DMS53 (cell line): ENCODE results near the gene CTNNBL1.
"Not testable (repeated sequence)": the region's sequence is repeated elsewhere in the genome, so short reads cannot be mapped to it uniquely, and the experiment has no call there.

Source experiments
- DNase-seq: peaks from one replicate; lab custom pipeline; 2025; lab: John Stamatoyannopoulos, UW

Gene CTNNBL1

GRCh38 chr20:37711994-37712964 lies 18.4 kb downstream of the CTNNBL1 start:
- DNase-seq: no peak

DNA sequence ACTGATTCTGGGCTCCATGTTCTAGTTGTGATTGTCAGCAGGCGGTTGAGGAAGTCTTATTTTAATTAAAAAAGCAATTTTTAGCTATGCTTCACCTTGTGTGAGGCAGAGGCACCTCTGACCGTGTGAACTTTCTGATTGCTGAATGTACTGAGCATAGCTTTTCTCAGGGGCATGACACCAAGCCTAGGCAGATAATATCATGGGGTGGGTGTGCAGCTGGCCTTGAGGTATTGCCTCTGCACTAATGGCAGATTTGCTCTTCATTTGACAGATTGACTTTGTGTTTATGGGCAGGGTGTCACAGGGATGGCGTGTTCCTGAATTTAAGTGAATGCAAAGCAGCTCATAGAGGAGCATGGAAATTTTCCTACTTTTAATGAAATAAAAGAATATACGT lies 19.6 kb downstream of the CTNNBL1 start:
- DNase-seq: no peak

- DNase-seq: no peak
These were observed 21.3 kb downstream of the CTNNBL1 start for GRCh38 chr20:37714978-37715672.

DNA sequence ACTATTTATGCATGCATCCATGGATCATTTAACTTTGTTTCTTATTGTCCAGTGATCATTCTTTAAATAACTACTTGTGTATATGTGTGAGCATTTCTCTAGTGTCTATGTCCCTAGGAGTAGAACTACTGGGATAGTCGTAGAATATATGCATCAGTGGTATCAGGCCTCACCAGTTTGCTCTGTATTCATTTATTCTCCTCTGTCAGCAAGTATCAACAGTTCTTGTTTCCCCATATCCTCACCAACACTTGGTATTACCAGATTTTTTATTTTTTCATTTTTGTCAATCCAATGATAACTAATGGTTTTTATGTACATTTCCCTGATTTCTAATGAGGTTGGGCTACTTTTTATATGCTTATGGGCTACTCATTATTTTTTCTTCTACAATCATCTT lies 27.9 kb downstream of the CTNNBL1 start:
- DNase-seq: no peak

GRCh38 chr20:37722312-37722711 lies 28.5 kb downstream of the CTNNBL1 start:
- DNase-seq: not testable (repeated sequence)

DNA sequence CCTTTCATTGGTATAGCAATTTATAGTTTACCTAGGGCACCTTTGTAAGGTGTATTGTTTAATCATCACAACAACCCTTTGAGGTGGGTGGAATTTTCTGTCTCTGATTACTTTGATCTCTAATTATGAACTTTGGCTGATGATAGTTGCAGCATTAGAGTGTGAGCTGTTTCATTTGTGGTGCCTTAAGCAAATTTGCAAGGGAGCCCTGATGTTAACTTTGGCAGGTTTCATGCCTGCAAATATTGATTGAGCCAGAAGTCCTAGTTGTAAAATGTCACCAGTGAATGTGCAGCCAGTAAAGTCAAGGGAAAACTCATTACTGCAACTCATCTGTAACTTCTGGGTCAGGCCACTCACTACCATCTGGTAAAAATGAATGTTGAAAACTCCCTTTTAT lies 29.8 kb downstream of the CTNNBL1 start:
- no peak for DNase-seq

GRCh38 chr20:37725165-37725564 lies 31.3 kb downstream of the CTNNBL1 start:
- DNase-seq: no peak

- no peak for DNase-seq
These were observed 32.0 kb downstream of the CTNNBL1 start for GRCh38 chr20:37725855-37726254.

- DNase-seq: no peak
These were observed 32.5 kb downstream of the CTNNBL1 start for GRCh38 chr20:37726321-37726720.

DNA sequence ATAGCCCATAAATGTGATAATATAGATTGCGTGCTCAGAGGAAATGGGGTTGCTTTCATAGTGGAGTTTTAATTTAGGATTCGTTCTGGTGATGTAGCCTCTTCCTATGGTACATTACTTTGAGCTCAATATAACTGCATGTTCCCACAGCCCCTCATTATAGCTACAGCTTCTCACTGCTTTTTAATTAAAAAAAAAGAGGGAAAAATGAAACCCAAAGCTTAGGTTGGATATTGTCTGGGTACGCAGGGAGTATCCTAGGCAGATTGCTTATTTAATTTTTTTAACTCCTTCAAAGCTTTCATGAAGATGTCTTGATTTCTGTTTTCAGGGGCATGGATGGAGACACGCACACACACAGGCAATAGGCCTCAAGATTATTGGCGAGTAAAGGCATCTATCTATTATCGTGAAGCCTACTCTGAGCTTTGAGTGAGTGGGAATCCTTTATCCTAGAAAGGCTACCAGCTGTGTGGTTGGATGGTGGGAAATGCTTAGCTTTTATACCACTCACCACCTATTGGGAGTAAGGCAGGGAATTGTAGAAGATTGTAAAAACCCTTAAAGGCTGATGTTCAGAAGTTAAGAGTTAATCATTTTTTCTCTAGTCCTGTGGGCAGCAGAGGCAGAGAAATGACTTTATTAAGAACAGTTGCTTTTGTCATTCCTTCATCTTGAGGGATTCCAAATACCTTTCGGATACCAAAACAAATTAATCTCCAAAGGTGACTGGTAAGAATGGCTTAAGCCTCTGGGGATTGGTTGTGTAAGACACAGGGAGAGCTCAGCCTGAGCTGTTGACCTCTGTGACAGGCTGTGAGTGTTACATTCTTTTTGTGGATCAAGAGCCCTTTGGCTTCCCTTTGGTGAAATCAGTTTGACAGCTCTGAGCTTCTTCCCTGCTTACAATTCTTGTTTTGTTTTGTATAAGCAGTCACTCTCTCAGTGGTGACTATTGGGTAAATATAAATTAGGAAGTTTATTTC lies 33.4 kb downstream of the CTNNBL1 start:
- no peak for DNase-seq

GRCh38 chr20:37727957-37728634 lies 34.3 kb downstream of the CTNNBL1 start:
- no peak for DNase-seq

GRCh38 chr20:37728635-37728983 lies 34.8 kb downstream of the CTNNBL1 start:
- DNase-seq: no peak

- no peak for DNase-seq
These were observed 35.6 kb downstream of the CTNNBL1 start for GRCh38 chr20:37729452-37729851.

- DNase-seq: no peak
These were observed 36.1 kb downstream of the CTNNBL1 start for GRCh38 chr20:37729909-37730308.

DNA sequence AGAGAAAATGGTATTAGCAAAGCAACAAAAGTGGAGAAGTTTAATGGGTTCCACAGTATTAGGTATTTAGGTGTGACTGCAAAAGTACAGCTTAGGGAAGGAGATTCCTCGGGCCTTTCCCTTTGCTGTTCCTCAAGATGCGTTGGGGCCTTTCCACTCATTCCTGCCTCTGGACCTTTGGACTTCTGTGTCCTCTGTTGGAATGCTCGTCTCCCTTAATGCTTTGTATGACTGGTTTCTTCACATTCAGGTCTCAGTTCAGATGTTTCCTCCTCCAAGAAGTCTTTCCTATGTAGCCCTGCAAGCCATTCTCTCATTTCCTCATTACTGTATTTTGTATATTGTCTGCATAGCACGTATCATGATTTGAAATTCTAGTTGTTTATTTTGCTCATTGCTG lies 39.6 kb downstream of the CTNNBL1 start:
- DNase-seq: no peak

DNA sequence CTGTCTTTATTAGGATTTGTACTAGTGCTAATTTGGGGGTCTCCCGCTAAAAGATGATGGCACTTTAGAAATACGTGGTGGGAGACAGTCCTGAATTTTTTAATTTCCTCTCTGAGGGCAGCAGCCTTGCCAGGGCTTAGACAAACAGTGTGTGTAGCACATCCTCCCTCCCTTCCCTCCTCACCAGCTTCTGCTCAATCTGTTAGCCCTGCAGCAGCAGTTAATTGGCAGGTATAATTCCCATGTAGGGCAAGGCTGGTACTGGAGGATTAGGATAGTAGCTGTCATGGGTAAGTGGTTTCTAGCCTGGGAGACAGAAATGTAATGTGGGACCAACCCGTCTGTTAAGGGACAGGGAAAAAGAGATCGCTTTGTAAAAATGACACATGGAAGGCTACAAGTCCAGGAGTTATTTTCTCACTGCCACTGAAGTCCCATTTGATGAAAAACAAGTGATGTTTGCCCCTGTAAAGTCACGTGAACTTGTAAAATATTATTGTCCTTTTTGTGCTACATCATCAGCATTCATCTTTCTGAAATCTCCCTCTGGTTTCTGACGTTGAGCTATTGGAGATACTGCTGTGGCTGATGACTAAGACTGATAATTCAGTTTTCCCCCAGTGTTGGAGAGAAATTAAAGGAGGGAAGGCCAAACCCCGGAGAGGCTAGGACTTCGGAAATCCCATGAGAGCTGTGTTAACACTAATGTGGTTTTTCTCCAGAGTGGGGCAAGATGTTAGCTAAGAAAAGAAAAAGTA lies 40.6 kb downstream of the CTNNBL1 start:
- DNase-seq: no peak

- no peak for DNase-seq
These were observed 41.7 kb downstream of the CTNNBL1 start for GRCh38 chr20:37735541-37735940.

DNA sequence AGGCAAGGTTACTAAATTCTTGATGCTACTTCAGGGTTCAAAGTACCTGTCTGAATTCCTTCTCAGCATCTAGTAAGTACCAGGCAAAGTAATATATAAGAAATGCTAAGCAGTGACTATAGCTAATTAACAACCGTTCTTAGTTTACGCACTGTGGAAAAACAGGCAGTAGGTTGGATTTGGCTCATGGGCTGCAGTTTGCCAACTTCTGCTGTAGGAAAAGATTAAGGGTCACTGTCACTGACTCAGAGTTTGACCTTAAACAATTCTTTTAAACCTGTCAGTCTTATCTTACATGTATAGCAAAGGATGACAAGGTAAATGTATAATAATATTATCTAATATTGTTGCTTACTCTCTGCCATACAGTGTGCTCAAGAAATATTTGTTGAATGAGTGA lies 42.3 kb downstream of the CTNNBL1 start:
- no peak for DNase-seq

GRCh38 chr20:37737826-37738420 lies 44.1 kb downstream of the CTNNBL1 start:
- DNase-seq: no peak

DNA sequence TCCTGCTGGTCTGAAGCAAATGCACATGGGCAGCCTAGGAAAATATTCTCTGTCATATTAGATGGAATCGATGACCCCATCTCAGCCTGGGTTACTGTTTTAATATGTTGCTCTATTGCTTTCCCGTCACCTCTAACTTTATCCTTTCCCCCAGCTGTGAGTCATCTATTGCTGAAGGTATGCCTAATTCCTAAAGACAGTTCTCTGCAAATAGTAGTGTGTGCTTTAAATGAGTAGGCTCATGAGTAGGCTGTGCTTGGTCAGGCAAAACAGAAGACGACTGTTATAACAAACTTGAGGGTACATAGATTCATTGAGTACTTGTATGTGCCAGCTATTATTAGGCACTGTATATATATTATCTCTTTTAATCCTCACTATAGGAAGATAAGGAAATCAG lies 47.2 kb downstream of the CTNNBL1 start:
- DNase-seq: no peak
